GM08714 (cell line): ENCODE measurements around the gene COL13A1.

Source experiments
- H3K4me3 ChIP-seq: fragments of 200-500 bp; sonication (Bioruptor generic); 2 replicates; pipeline ENCODE4 v1.5.1; 2014; ENCODE audit warnings: mild to moderate bottlenecking, low read length, inconsistent platforms
- ZNF274 ChIP-seq: IDR thresholded peaks from 2 replicates; pipeline ENCODE4 v1.6.1; 2012; ENCODE audit warnings: mild to moderate bottlenecking, low read depth, low read length

COL13A1 gene

GRCh38 chr10:69772933-69773704 is 28.6 kb upstream of the COL13A1 start:
- TF ChIP-seq ZNF274 = no peak

GRCh38 chr10:69774596-69774995 is 27.1 kb upstream of the COL13A1 start:
- TF ChIP-seq ZNF274 = no peak
- no peak overlapping the region for H3K4me3 ChIP-seq

More at GRCh38 chr10:69772933-69773704, 28.6 kb upstream of the COL13A1 start:
- no peak overlapping the region for H3K4me3 ChIP-seq

GRCh38 chr10:69780077-69780476 is 21.6 kb upstream of the COL13A1 start:
- TF ChIP-seq ZNF274 = no peak
- no peak overlapping the region for H3K4me3 ChIP-seq

- H3K4me3 ChIP-seq = no peak overlapping the region
- no peak for TF ChIP-seq ZNF274
Observed at GRCh38 chr10:69781576-69781975, 20.1 kb upstream of the COL13A1 start.

- TF ChIP-seq ZNF274 = no peak
- H3K4me3 ChIP-seq = no peak overlapping the region
Observed at GRCh38 chr10:69783515-69783914, 18.2 kb upstream of the COL13A1 start.

- no peak overlapping the region for H3K4me3 ChIP-seq
- no peak for TF ChIP-seq ZNF274
Observed at GRCh38 chr10:69786791-69787190, 14.9 kb upstream of the COL13A1 start.

GRCh38 chr10:69787681-69788080 is 14.0 kb upstream of the COL13A1 start:
- H3K4me3 ChIP-seq = no peak overlapping the region
- no peak for TF ChIP-seq ZNF274

- TF ChIP-seq ZNF274 = no peak
- H3K4me3 ChIP-seq = no peak overlapping the region
Observed at GRCh38 chr10:69789164-69789576, 12.5 kb upstream of the COL13A1 start.

- no peak for TF ChIP-seq ZNF274
- H3K4me3 ChIP-seq = no peak overlapping the region
Observed at GRCh38 chr10:69791812-69792211, 9.9 kb upstream of the COL13A1 start.

GRCh38 chr10:69792341-69792740 is 9.4 kb upstream of the COL13A1 start:
- TF ChIP-seq ZNF274 = no peak

GRCh38 chr10:69794673-69795072 is 7.0 kb upstream of the COL13A1 start:
- no peak for TF ChIP-seq ZNF274
- no peak overlapping the region for H3K4me3 ChIP-seq

More at GRCh38 chr10:69792341-69792740, 9.4 kb upstream of the COL13A1 start:
- no peak overlapping the region for H3K4me3 ChIP-seq

- H3K4me3 ChIP-seq = no peak overlapping the region
- TF ChIP-seq ZNF274 = no peak
Observed at GRCh38 chr10:69795242-69795934, 6.3 kb upstream of the COL13A1 start.

- no peak overlapping the region for H3K4me3 ChIP-seq
- no peak for TF ChIP-seq ZNF274
Observed at GRCh38 chr10:69797959-69798358, 3.7 kb upstream of the COL13A1 start.

GRCh38 chr10:69800109-69800508 is 1.6 kb upstream of the COL13A1 start:
- no peak for TF ChIP-seq ZNF274
- H3K4me3 ChIP-seq = no peak overlapping the region

- no peak for TF ChIP-seq ZNF274
- no peak overlapping the region for H3K4me3 ChIP-seq
Observed at GRCh38 chr10:69800665-69801064, 1.0 kb upstream of the COL13A1 start.
